Activated CD4-positive, alpha-beta T cell treated with anti-CD3 and anti-CD28 coated beads, Interleukin-2, amount 50 U/mL, for 48 hours (primary cell): ENCODE data around the gene PPP1R26.
"Not testable (repeated sequence)": the region's sequence is repeated elsewhere in the genome, so short reads cannot be mapped to it uniquely, and the experiment has no call there.

Source experiments
- DNase-seq, 2 experiments: peaks; one replicate each; pipeline ENCODE4 v3.0.0-alpha.2; 2020

Gene PPP1R26

GRCh38 chr9:135505406-135506187 is 26.0 kb downstream of the PPP1R26 start:
- DNase-seq = no peak

GRCh38 chr9:135506327-135507103 is 26.9 kb downstream of the PPP1R26 start:
- DNase-seq = no peak

- no peak for DNase-seq
These were observed 27.8 kb downstream of the PPP1R26 start for GRCh38 chr9:135507104-135508035.

GRCh38 chr9:135508211-135508820 is 28.7 kb downstream of the PPP1R26 start:
- no peak for DNase-seq

GRCh38 chr9:135509458-135509857 is 29.9 kb downstream of the PPP1R26 start:
- DNase-seq = no peak

- DNase-seq = no peak
These were observed 32.6 kb downstream of the PPP1R26 start for GRCh38 chr9:135512241-135512603.

GRCh38 chr9:135512904-135513303 is 33.3 kb downstream of the PPP1R26 start:
- DNase-seq = no peak

- DNase-seq = no peak
These were observed 33.8 kb downstream of the PPP1R26 start for GRCh38 chr9:135513351-135513846.

GRCh38 chr9:135513906-135514305 is 34.3 kb downstream of the PPP1R26 start:
- DNase-seq = not testable (repeated sequence)

GRCh38 chr9:135514342-135515082 is 34.9 kb downstream of the PPP1R26 start:
- no peak for DNase-seq

GRCh38 chr9:135515083-135515951 is 35.7 kb downstream of the PPP1R26 start:
- no peak for DNase-seq

- DNase-seq = peak in 1 of 2 experiments; percentile 12
These were observed 36.7 kb downstream of the PPP1R26 start for GRCh38 chr9:135516132-135516860.

- DNase-seq = no peak
These were observed 37.8 kb downstream of the PPP1R26 start for GRCh38 chr9:135517407-135517822.

- DNase-seq = no peak
These were observed 39.8 kb downstream of the PPP1R26 start for GRCh38 chr9:135519179-135519971.

GRCh38 chr9:135520916-135521607 is 41.5 kb downstream of the PPP1R26 start, which contains the start of gene LCN1:
TSS of gene LCN1 (plus strand) at chr9:135521440. CDS start at chr9:135521498, 58 bp downstream.
- DNase-seq = no peak

GRCh38 chr9:135521608-135522095 is 42.1 kb downstream of the PPP1R26 start:
- DNase-seq = no peak

- DNase-seq = no peak
These were observed 42.7 kb downstream of the PPP1R26 start for GRCh38 chr9:135522137-135522877.
